ENCODE data around the gene RGS6. TPM values are rescaled to one million over a fixed set of nuclear protein-coding genes. Genes with fewer than 3 reads are reported as not detected.

Gene RGS6
- total RNA-seq, 2 experiments from 2014 or later, result 1.5 to 3.1 TPM

- peaks cover 3% of the 10 kb centered on the region for H3K9me3 Mint-ChIP-seq (ENCODE audit: low read depth)
- no peak overlapping the region for H3K4me3 Mint-ChIP-seq
- CTCF ChIA-PET, result no interaction called here
- ATAC-seq (no peak), DNase-seq (no peak)
- H3K4me1 Mint-ChIP-seq, result no peaks in the 10 kb centered on the region
- H3K27me3 Mint-ChIP-seq, result peaks cover 35% of the 10 kb centered on the region
- no peaks in the 10 kb centered on the region for H3K36me3 Mint-ChIP-seq
- no peak overlapping the region for H3K27ac Mint-ChIP-seq
These were observed 311.4 kb downstream of the RGS6 start for GRCh38 chr14:72243309-72244293.

GRCh38 chr14:72247896-72248465, 315.8 kb downstream of the RGS6 start:
- Mint-ChIP-seq H3K36me3 (no peaks in the 10 kb centered on the region), H3K27ac (no peak overlapping the region), H3K27me3 (peaks cover 40% of the 10 kb centered on the region), H3K4me1 (no peaks in the 10 kb centered on the region), H3K4me3 (no peak overlapping the region), H3K9me3 (ENCODE audit: low read depth) (peaks cover 5% of the 10 kb centered on the region)
- ATAC-seq (no peak), DNase-seq (no peak)
- CTCF ChIA-PET, result no interaction called here

DNA sequence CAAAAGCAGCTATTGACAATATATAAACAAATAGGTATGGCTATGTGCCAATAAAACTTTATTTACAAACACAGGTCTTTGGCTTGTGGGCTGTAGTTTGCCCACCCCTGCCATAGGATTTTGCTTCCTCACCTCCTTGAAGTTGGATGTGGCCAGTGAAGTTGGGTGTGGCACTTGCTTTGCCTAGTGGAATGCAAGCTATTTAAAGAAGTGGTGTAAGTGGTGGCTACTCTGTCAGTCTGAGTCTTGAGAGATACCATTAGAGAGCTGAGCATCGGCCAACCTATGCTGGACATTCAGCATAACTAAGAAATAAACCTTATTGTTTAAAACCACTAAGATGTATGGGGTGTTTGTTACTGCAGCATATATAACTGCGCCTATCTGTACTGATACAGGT, 321.3 kb downstream of the RGS6 start:
- Mint-ChIP-seq H3K4me1 (no peaks in the 10 kb centered on the region), H3K36me3 (no peaks in the 10 kb centered on the region), H3K4me3 (no peak overlapping the region), H3K9me3 (ENCODE audit: low read depth) (peaks cover 2% of the 10 kb centered on the region), H3K27me3 (peaks cover 13% of the 10 kb centered on the region), H3K27ac (no peak overlapping the region)
- ATAC-seq (no peak), DNase-seq (no peak)
- CTCF ChIA-PET, result no interaction called here

- ATAC-seq, result no peak
- Mint-ChIP-seq H3K36me3 (no peaks in the 10 kb centered on the region), H3K27ac (no peak overlapping the region), H3K27me3 (peaks cover 8% of the 10 kb centered on the region), H3K9me3 (ENCODE audit: low read depth) (peaks cover 2% of the 10 kb centered on the region), H3K4me1 (no peaks in the 10 kb centered on the region), H3K4me3 (no peak overlapping the region)
- CTCF ChIA-PET, result no interaction called here
- no peak for DNase-seq
These were observed 322.1 kb downstream of the RGS6 start for GRCh38 chr14:72254202-72254936.

DNA sequence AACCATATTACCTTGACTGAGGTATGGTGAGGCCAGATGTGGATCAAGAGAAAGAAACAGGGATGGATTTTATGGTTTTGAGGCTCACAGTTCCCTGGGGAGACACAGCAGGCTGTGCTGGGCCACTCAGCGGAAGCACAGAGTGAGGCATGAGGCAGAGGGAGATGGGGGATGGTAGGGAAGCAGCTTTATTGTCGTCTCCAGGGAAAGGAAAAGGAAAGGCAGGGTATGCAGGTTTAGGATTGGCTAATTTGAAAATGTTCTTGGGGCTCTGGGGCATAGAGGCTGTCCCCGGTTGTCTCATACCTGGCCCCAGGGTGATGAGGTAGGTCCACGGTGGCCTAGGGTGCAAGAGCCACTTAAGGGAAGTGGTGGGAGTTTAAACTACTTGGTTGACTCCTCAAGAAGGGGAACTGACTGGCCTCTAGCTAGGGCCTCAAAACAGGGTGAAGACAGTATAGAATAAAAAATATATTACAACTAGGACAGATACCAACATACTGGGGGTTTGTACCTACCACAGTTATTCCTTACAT, 322.8 kb downstream of the RGS6 start:
- ATAC-seq (no peak), DNase-seq (no peak)
- Mint-ChIP-seq H3K36me3 (no peaks in the 10 kb centered on the region), H3K4me1 (no peaks in the 10 kb centered on the region), H3K9me3 (ENCODE audit: low read depth) (peaks cover under 1% of the 10 kb centered on the region), H3K27me3 (peaks cover 8% of the 10 kb centered on the region), H3K4me3 (no peak overlapping the region), H3K27ac (no peak overlapping the region)
- CTCF ChIA-PET, result no interaction called here

GRCh38 chr14:72256055-72256454, 323.8 kb downstream of the RGS6 start:
- ATAC-seq (no peak), DNase-seq (no peak)
- no peaks in the 10 kb centered on the region for H3K36me3 Mint-ChIP-seq
- CTCF ChIA-PET, result no interaction called here
- peaks cover 11% of the 10 kb centered on the region for H3K27me3 Mint-ChIP-seq
- no peak overlapping the region for H3K27ac Mint-ChIP-seq
- no peaks in the 10 kb centered on the region for H3K4me1 Mint-ChIP-seq
- H3K4me3 Mint-ChIP-seq, result no peak overlapping the region
- peaks cover 2% of the 10 kb centered on the region for H3K9me3 Mint-ChIP-seq (ENCODE audit: low read depth)

- no peaks in the 10 kb centered on the region for H3K4me1 Mint-ChIP-seq
- no peak for ATAC-seq
- CTCF ChIA-PET, result no interaction called here
- no peak overlapping the region for H3K4me3 Mint-ChIP-seq
- H3K9me3 Mint-ChIP-seq (ENCODE audit: low read depth), result peaks cover 2% of the 10 kb centered on the region
- no peak overlapping the region for H3K27ac Mint-ChIP-seq
- DNase-seq, result no peak
- peaks cover 12% of the 10 kb centered on the region for H3K27me3 Mint-ChIP-seq
- no peaks in the 10 kb centered on the region for H3K36me3 Mint-ChIP-seq
These were observed 328.8 kb downstream of the RGS6 start for GRCh38 chr14:72261068-72261467.

GRCh38 chr14:72262771-72263170, 330.5 kb downstream of the RGS6 start:
- DNase-seq (no peak), ATAC-seq (no peak)
- H3K4me3 Mint-ChIP-seq, result no peak overlapping the region
- H3K9me3 Mint-ChIP-seq (ENCODE audit: low read depth), result peaks cover 2% of the 10 kb centered on the region
- H3K36me3 Mint-ChIP-seq, result no peaks in the 10 kb centered on the region
- no peak overlapping the region for H3K27ac Mint-ChIP-seq
- peaks cover 14% of the 10 kb centered on the region for H3K27me3 Mint-ChIP-seq
- CTCF ChIA-PET, result no interaction called here
- no peaks in the 10 kb centered on the region for H3K4me1 Mint-ChIP-seq

DNA sequence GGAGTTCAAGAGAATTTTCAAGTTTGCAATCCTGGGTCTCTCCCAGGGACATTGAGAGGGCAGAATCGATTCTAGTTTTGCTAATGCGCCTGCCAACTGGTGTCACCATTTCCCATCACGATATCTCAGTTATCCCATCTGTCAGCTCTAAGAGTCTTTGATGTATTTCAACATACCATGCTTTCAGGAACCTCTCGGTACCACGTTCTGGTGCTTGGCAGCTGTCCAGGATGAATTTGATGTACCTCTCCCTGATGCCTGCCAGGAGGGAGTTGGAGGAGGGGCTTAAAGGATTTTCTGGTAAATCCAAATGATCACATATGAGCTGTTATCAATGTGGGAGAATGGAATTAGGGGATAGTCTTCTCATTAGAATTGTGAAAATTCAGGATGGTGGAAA, 332.5 kb downstream of the RGS6 start:
- no peak for ATAC-seq
- Mint-ChIP-seq H3K9me3 (ENCODE audit: low read depth) (peaks cover 2% of the 10 kb centered on the region), H3K4me3 (no peak overlapping the region), H3K27me3 (peaks cover 15% of the 10 kb centered on the region), H3K27ac (no peak overlapping the region), H3K4me1 (no peaks in the 10 kb centered on the region), H3K36me3 (no peaks in the 10 kb centered on the region)
- CTCF ChIA-PET, result no interaction called here
- DNase-seq, result no peak

DNA sequence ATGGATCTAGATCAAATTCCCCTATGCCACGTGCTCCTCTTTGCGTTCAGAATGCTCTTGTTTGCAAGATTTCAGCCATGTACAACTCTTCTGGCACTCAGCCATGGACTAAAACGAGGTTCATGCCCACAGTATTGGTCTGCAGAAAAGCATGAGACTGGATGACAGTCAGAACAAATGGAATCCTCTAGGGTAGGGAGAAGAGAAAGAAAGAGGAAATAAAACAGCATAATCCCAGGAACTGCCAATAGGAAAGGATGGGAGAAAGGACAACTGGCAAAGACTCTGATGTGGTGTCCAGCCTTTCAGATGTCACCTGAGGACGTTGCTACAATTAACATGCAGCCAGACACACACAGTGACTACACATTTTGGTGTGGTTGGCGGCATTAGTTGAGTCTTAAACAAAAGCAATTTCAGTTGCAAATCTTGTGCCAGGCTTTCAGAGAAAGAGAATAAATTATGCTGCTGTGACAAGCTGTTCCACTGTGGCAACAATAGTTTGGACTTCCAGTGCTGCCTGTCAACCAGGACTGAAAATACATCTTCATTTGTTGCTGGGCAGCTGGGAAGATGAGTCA, 338.0 kb downstream of the RGS6 start:
- Mint-ChIP-seq H3K27me3 (peaks cover 10% of the 10 kb centered on the region), H3K9me3 (ENCODE audit: low read depth) (no peaks in the 10 kb centered on the region), H3K27ac (no peak overlapping the region), H3K4me1 (no peaks in the 10 kb centered on the region), H3K36me3 (no peaks in the 10 kb centered on the region), H3K4me3 (no peak overlapping the region)
- CTCF ChIA-PET, result interaction anchor here (0.7 kb wide), 1 partner anchor 158 kb away, joined by 4 read pairs; no protein-coding TSS in a partner anchor
- DNase-seq (no peak), ATAC-seq (no peak)

- Mint-ChIP-seq H3K27me3 (peaks cover 12% of the 10 kb centered on the region), H3K9me3 (ENCODE audit: low read depth) (no peaks in the 10 kb centered on the region), H3K36me3 (no peaks in the 10 kb centered on the region), H3K4me3 (no peak overlapping the region), H3K4me1 (no peaks in the 10 kb centered on the region), H3K27ac (no peak overlapping the region)
- CTCF ChIA-PET, result no interaction called here
- ATAC-seq, result no peak
- DNase-seq, result no peak
These were observed 338.5 kb downstream of the RGS6 start for GRCh38 chr14:72270749-72271148.

DNA sequence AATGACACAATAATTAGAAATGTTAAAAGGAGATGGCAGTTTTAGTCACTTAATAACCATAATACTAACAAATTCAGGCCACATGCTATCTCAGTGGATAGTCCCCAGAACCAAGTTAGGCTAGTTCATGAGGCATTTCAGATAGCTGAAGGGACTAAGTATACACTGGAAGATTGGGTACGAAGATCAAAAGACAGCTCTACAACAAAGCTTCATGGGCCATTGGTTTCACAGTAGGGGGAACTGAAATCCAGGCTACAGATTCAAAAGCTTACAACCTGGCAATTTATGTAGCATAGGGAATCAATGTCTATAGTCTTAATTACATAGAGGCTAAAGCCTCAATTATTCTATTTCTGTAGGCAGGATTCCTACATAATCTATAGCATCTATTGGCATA, 343.0 kb downstream of the RGS6 start:
- Mint-ChIP-seq H3K27ac (no peak overlapping the region), H3K4me3 (no peak overlapping the region), H3K9me3 (ENCODE audit: low read depth) (no peaks in the 10 kb centered on the region), H3K4me1 (no peaks in the 10 kb centered on the region), H3K36me3 (no peaks in the 10 kb centered on the region), H3K27me3 (peaks cover 9% of the 10 kb centered on the region)
- CTCF ChIA-PET, result no interaction called here
- DNase-seq, result no peak
- ATAC-seq, result no peak

DNA sequence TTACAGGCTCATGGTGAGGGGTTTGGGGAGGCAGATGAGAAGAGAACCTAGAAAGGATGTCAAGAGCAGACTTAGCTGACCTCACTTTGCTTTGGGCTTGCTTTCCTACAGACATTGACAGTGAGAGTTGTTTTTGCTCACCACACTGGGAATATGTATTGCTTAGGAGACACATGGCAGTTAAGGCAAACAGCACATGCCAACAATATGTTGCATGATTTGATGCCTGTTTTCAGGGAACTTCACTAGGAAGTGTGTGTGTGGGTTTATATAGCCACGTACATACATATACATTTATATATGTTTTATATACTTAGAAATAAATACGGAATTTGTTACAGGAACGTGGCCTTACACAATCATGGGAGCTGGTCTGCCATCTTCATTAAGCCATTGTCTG, 346.1 kb downstream of the RGS6 start:
- CTCF ChIA-PET, result no interaction called here
- ATAC-seq, result no peak
- H3K4me1 Mint-ChIP-seq, result no peaks in the 10 kb centered on the region
- DNase-seq, result no peak
- H3K27me3 Mint-ChIP-seq, result peaks cover 5% of the 10 kb centered on the region
- no peak overlapping the region for H3K27ac Mint-ChIP-seq
- no peaks in the 10 kb centered on the region for H3K36me3 Mint-ChIP-seq
- H3K4me3 Mint-ChIP-seq, result no peak overlapping the region
- peaks cover under 1% of the 10 kb centered on the region for H3K9me3 Mint-ChIP-seq (ENCODE audit: low read depth)
